ENCODE data around the gene PLB1. TPM values are rescaled to one million over a fixed set of nuclear protein-coding genes. Genes with fewer than 3 reads are reported as not detected.
A peak's percentile ranks its signal among the peaks of the same experiment; 100 is the strongest.

Gene PLB1
- total RNA-seq, 1 experiment from 2014 or later, result 0.44 TPM

- TF ChIP-seq SP1 (CRISPR knock-in tag; conservative IDR thresholded peaks at IDR 0.05), result no peak
Observed at GRCh38 chr2:28577791-28578680, 82.2 kb downstream of the PLB1 start (continued).

- H3K4me1 Mint-ChIP-seq, result no peaks in the 10 kb centered on the region
- TF ChIP-seq ZNF671 (CRISPR knock-in tag; IDR thresholded peaks at IDR 0.05) (no peak), EMX1 (CRISPR knock-in tag; IDR thresholded peaks at IDR 0.05) (no peak), FOXJ3 (CRISPR knock-in tag; IDR thresholded peaks at IDR 0.05; ENCODE audit: borderline replicate concordance) (no peak), ELF4 (CRISPR knock-in tag; IDR thresholded peaks at IDR 0.05; ENCODE audit: low read depth) (no peak)
- ChIA-PET CTCF (interaction anchor here (2.8 kb wide), 1 partner anchor 16 kb away, joined by 12 read pairs; no protein-coding TSS in a partner anchor), POLR2A (no interaction called here)
- H3K36me3 Mint-ChIP-seq, result no peaks in the 10 kb centered on the region
- H3K27me3 Mint-ChIP-seq (ENCODE audit: low read depth), result no peaks in the 10 kb centered on the region
- ATAC-seq (no peak), DNase-seq (ENCODE audit: low spot score) (no peak)
- H3K27ac Mint-ChIP-seq, result no peak overlapping the region
- no peak overlapping the region for H3K4me3 Mint-ChIP-seq
- 0 out of 2 replicates have a peak, but pooled peaks cover 7% of the 10 kb centered on the region for H3K9me3 Mint-ChIP-seq
Observed at GRCh38 chr2:28578774-28579173, 82.9 kb downstream of the PLB1 start.

DNA sequence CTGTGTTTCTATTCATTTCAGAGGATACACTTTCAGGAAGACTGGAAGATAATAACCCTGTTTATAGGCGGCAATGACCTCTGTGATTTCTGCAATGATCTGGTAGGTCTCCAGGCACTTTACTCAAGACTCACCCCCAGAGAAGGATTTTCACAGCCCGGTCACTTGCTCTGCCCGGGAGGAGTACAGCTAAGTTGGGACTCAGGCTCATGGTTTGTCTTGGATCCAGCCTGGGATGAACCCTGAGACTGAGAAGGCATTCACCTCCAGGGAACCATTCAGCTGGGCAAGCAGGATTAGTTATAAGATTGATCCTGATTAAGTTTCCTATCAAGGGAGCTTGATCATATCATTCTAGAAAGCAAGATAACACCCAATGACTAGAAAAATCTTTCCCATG, 83.7 kb downstream of the PLB1 start:
- TF ChIP-seq SMAD3 (CRISPR knock-in tag; IDR thresholded peaks at IDR 0.05; ENCODE audit: borderline replicate concordance) (no peak), KAT7 (CRISPR knock-in tag; IDR thresholded peaks at IDR 0.05; ENCODE audit: borderline replicate concordance) (no peak), SOX15 (CRISPR knock-in tag; IDR thresholded peaks at IDR 0.05) (no peak)
- TF ChIP-seq, protein P1, sequence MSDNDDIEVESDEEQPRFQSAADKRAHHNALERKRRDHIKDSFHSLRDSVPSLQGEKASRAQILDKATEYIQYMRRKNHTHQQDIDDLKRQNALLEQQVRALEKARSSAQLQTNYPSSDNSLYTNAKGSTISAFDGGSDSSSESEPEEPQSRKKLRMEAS (CRISPR knock-in tag; IDR thresholded peaks at IDR 0.05), result no peak
- Mint-ChIP-seq H3K36me3 (no peaks in the 10 kb centered on the region), H3K27me3 (ENCODE audit: low read depth) (no peaks in the 10 kb centered on the region), H3K9me3 (0 out of 2 replicates have a peak, but pooled peaks cover 6% of the 10 kb centered on the region), H3K27ac (no peak overlapping the region), H3K4me3 (no peak overlapping the region), H3K4me1 (no peaks in the 10 kb centered on the region)
- DNase-seq (ENCODE audit: low spot score), result no peak
- POLR2A ChIA-PET, result no interaction called here
- CTCF ChIA-PET, result interaction anchor here (0.9 to 3.9 kb wide), 3 partner anchors 13 to 15 kb away, joined by 3 to 13 read pairs (median 12); no protein-coding TSS in a partner anchor
- ATAC-seq, result no peak

DNA sequence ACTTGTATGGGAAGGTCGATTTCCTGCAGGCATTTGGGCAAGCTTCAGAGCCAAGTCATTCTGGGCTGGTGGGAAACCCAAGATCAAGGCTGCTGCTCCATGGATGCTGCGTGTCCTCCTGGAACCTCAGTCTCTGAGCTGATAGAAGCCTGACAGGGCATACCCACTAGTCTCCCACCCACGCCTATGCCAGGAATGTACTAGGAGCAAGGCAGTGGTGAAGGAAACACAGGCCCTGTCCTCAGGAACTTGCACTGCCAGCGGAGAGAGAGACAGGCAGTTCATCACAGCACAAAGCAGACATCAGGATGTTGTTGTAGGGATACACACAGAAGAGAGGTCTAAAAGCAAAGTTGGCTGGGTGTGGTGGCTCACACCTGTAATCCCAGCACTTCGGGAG, 84.2 kb downstream of the PLB1 start:
- H3K4me1 Mint-ChIP-seq, result no peaks in the 10 kb centered on the region
- POLR2A ChIA-PET, result no interaction called here

GRCh38 chr2:28581312-28581711, 85.5 kb downstream of the PLB1 start:
- ChIA-PET CTCF (interaction anchor here (2.8 to 3.9 kb wide), 2 partner anchors 13 to 14 kb away, joined by 12 to 13 read pairs; no protein-coding TSS in a partner anchor), POLR2A (no interaction called here)
- H3K27me3 Mint-ChIP-seq (ENCODE audit: low read depth), result no peaks in the 10 kb centered on the region
- H3K4me3 Mint-ChIP-seq, result no peak overlapping the region
- ATAC-seq, result no peak
- TF ChIP-seq ATF1 (CRISPR knock-in tag; IDR thresholded peaks at IDR 0.05), result no peak
- peak; percentile 6; the same call in 1 of the 2 replicates for TF ChIP-seq HMGA2 (CRISPR knock-in tag; IDR thresholded peaks at IDR 0.05)
- H3K4me1 Mint-ChIP-seq, result no peaks in the 10 kb centered on the region
- no peak for DNase-seq (ENCODE audit: low spot score)
- H3K9me3 Mint-ChIP-seq, result no peaks in the 10 kb centered on the region
- no peak overlapping the region for H3K27ac Mint-ChIP-seq
- H3K36me3 Mint-ChIP-seq, result no peaks in the 10 kb centered on the region

More for the DNA sequence above, 84.2 kb downstream of the PLB1 start:
- ATAC-seq (no peak), DNase-seq (ENCODE audit: low spot score) (no peak)
- H3K27me3 Mint-ChIP-seq (ENCODE audit: low read depth), result no peaks in the 10 kb centered on the region
- no peak overlapping the region for H3K4me3 Mint-ChIP-seq
- TF ChIP-seq MXD4 (CRISPR knock-in tag; IDR thresholded peaks at IDR 0.05; ENCODE audit: borderline replicate concordance) (no peak), EMX1 (CRISPR knock-in tag; IDR thresholded peaks at IDR 0.05) (no peak), SOX15 (CRISPR knock-in tag; IDR thresholded peaks at IDR 0.05) (no peak), ZNF138 (CRISPR knock-in tag; conservative IDR thresholded peaks at IDR 0.05) (no peak), CREB1 (CRISPR knock-in tag; IDR thresholded peaks at IDR 0.05) (no peak), CBFB (CRISPR knock-in tag; IDR thresholded peaks at IDR 0.05; ENCODE audit: low read depth) (no peak)
- TF ChIP-seq, protein P2, sequence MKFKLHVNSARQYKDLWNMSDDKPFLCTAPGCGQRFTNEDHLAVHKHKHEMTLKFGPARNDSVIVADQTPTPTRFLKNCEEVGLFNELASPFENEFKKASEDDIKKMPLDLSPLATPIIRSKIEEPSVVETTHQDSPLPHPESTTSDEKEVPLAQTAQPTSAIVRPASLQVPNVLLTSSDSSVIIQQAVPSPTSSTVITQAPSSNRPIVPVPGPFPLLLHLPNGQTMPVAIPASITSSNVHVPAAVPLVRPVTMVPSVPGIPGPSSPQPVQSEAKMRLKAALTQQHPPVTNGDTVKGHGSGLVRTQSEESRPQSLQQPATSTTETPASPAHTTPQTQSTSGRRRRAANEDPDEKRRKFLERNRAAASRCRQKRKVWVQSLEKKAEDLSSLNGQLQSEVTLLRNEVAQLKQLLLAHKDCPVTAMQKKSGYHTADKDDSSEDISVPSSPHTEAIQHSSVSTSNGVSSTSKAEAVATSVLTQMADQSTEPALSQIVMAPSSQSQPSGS (CRISPR knock-in tag; IDR thresholded peaks at IDR 0.05; ENCODE audit: borderline replicate concordance, low read depth), result no peak
- TF ChIP-seq, protein P3, sequence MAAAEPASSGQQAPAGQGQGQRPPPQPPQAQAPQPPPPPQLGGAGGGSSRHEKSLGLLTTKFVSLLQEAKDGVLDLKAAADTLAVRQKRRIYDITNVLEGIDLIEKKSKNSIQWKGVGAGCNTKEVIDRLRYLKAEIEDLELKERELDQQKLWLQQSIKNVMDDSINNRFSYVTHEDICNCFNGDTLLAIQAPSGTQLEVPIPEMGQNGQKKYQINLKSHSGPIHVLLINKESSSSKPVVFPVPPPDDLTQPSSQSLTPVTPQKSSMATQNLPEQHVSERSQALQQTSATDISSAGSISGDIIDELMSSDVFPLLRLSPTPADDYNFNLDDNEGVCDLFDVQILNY (CRISPR knock-in tag; IDR thresholded peaks at IDR 0.05), result no peak
- H3K9me3 Mint-ChIP-seq, result 0 out of 2 replicates have a peak, but pooled peaks cover 1% of the 10 kb centered on the region
- no peak overlapping the region for H3K27ac Mint-ChIP-seq
- CTCF ChIA-PET, result interaction anchor here (0.9 to 3.9 kb wide), 3 partner anchors 13 to 14 kb away, joined by 3 to 13 read pairs (median 12); no protein-coding TSS in a partner anchor
- no peaks in the 10 kb centered on the region for H3K36me3 Mint-ChIP-seq
